ENCODE data around the gene ICE2.
A peak's percentile ranks its signal among the peaks of the same experiment; 100 is the strongest.

The ICE2 gene, protein sequence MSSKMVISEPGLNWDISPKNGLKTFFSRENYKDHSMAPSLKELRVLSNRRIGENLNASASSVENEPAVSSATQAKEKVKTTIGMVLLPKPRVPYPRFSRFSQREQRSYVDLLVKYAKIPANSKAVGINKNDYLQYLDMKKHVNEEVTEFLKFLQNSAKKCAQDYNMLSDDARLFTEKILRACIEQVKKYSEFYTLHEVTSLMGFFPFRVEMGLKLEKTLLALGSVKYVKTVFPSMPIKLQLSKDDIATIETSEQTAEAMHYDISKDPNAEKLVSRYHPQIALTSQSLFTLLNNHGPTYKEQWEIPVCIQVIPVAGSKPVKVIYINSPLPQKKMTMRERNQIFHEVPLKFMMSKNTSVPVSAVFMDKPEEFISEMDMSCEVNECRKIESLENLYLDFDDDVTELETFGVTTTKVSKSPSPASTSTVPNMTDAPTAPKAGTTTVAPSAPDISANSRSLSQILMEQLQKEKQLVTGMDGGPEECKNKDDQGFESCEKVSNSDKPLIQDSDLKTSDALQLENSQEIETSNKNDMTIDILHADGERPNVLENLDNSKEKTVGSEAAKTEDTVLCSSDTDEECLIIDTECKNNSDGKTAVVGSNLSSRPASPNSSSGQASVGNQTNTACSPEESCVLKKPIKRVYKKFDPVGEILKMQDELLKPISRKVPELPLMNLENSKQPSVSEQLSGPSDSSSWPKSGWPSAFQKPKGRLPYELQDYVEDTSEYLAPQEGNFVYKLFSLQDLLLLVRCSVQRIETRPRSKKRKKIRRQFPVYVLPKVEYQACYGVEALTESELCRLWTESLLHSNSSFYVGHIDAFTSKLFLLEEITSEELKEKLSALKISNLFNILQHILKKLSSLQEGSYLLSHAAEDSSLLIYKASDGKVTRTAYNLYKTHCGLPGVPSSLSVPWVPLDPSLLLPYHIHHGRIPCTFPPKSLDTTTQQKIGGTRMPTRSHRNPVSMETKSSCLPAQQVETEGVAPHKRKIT

GRCh38 chr15:60478566-60479360, at the start of gene ICE2:
Gene ICE2, minus strand, starts transcription at chr15:60479142. Its CDS starts 1,165 bp downstream, at chr15:60477977.
- peak; percentile 97 for DNase-seq

- DNase-seq, result no peak
Observed at GRCh38 chr15:60528530-60528929, 49.6 kb upstream of the ICE2 start.

DNA sequence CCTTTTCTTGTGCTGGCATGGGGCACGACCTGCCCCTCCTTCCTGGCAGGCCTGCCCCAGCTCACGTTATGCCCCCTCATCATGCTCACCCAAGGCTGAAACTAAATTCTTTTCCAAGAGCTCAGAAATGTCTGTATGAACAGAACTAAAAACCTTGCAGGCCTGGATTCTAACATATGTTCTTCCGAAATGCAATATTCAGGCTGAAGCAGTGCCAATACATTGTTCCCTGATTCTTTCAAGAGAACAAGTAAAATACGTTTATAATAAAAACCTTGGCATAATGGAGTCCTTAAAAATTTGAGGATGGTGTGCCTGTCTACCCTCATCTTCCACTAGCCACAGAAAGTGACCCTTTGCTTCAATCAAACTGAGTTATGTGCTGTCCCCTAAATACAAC, 48.5 kb upstream of the ICE2 start:
- DNase-seq, result no peak

DNA sequence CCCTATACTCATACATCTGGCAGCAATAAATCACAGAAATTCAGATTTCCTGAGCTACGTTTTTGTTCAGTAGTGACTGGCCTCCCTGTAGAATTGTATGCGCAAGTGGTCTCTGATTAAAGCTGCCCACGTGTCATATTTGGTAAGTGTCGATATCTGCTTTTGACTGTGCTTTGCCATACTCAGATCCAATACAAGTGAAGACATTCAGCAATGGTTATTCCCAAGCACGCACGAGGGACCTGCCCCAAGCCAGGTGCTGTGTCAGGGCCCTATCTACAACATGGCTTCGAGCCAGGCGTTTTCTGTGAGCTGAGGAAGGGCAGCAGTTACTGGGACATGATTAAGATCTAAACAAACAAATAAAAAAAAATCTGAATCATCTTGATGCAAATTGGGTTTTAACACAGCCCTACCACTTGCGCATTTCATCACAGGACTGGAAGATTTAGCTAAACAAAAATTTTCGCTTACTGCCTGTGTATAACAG, 47.2 kb upstream of the ICE2 start:
- DNase-seq, result peak; percentile 30

DNA sequence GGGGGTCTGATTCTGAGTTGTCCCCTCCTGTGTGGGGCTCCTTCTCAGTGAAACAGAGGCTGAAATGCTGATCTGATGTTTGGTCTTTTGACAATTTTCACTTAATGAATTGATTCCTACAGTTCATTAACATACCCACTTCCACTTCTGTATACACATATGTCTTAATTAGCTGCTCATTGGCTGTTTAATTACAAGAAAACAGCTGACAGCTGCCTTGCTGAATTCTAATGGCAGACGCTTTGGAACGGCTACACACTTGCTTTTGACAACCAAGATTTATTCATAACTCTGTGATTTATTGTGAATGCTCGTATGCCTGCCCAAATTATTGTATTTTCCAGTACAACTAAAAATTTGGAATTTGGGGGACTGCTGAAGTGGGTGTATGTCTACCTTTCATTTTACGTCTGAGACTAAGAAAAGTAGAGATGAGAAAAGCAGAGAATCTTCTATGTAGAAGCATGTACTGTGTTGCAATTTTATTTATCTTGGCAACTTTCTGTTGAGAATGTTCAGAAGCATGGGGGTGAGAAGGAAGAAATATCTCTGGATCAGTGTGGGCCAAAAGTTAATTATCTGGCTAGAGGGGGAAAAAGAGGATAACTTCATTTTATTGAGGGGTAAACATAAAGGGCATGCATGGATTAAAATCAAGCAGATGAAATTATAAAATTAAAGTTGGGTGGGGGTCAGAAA, 46.5 kb upstream of the ICE2 start:
- no peak for DNase-seq

- no peak for DNase-seq
Observed at GRCh38 chr15:60523056-60523455, 44.1 kb upstream of the ICE2 start.

DNA sequence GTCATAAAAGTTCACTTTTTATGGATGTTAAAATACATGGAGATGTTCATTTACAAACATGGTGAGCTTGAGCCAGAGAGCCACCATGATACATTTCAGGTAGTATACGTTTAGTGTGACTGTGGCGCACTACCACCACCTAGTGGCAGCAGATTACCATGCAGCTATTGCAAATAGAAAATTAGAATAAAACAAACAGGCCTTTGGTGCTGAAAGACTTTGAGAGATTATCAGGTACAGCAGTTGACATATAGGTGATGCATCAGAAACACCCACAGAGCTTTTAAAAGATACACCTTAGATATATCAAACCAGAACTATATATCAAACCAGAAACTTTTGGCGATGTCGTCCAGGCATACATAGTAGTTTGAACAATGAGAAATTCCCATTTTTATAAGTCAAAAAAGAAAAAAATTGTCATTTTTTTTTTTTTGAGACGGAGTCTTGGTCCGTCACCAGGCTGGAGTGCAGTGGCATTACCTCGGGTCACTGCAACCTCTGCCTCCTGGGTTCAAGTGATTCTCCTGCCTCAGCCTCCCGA, 42.0 kb upstream of the ICE2 start:
- peak; percentile 69 for DNase-seq

GRCh38 chr15:60520013-60520824, 41.3 kb upstream of the ICE2 start:
- no peak for DNase-seq

DNA sequence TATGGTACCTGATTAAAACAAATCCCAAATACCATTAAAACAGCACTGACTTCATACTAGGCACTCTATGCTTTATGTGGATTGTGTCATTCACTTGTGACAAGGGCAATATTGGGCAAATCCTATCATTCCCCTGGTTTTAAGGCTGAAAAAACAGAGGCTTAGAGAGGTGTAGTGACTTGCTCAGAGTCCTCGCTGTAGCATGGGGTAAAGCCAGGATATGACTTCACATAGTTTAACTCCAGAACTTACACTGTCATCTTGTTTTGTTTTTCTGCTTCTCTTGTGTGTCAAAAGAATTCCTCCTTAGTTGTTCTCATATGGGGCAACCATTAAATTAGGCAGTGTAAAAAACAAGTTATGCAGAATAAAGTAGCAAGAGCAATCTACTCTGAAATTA, 40.3 kb upstream of the ICE2 start:
- DNase-seq, result no peak

- DNase-seq, result no peak
Observed at GRCh38 chr15:60518511-60518910, 39.6 kb upstream of the ICE2 start.

DNA sequence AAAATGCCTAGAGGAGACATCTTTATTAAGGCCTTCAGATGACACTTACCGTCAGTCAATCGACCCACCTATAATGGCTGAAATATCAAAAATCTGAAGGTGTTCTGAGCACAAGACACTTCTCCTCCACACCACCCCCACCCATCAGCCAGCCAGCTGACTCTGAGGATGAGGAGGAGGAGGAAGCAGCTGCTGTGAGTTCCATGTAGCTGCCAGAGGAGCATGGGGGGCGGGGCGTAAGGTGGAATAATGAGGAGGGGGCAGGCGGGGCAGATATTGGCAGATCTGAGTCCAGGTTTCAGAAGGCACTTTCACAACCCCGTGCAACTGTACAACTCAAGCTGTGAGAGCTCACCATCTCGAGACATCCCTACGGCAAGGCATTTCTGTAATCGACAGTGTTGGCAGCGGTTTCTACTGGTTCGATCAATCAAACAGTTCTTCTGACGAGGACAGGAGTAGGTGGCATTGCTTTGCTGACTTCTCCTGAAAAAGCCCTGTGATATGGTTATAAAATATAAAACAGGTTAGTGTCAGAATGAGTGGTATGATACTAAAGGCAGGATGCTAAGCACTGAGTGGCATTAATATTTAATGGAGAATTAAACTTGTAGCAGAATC, 35.4 kb upstream of the ICE2 start:
- DNase-seq, result no peak

DNA sequence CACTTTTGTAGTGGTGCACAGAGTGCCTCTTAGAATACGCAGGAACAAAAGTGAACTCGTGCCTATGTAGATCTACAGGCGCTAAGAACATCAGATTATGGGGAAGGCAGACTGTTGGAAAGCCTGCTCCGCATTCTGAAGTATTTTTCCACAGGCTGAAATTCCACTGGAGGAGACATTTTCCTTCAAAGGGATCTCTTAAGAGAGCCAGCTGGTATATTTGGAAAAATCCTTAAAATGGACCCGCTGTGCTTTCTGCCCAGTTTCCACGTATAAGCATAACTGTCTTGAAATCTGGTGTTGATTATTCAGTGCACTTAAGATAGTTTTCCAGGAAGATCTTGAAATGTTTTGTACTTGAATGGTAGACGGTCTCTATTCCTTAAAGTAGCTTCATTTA, 34.7 kb upstream of the ICE2 start:
- no peak for DNase-seq

- DNase-seq, result no peak
Observed at GRCh38 chr15:60512937-60513336, 34.0 kb upstream of the ICE2 start.

GRCh38 chr15:60511351-60512031, 32.5 kb upstream of the ICE2 start:
- DNase-seq, result no peak

GRCh38 chr15:60510006-60510405, 31.1 kb upstream of the ICE2 start:
- DNase-seq, result no peak

DNA sequence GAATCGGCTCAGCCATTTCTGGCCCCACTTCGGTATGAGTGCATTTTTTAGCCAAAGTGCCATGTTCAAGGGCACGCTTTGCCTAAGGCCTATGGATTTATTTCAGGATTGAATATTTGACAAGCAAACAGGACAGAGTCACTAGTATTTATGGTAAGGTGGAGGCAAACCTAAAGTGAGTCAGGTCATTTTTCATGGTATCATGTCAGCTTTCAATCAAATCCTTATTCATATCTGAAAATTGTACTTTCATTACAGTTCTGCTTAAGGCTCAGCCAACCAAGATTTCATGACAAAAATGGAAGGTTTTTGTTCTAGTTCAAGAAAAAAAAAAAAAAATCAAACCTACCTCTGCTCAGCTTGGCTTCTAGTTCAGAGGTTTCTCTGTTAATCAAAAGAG, 30.5 kb upstream of the ICE2 start:
- DNase-seq, result no peak

DNA sequence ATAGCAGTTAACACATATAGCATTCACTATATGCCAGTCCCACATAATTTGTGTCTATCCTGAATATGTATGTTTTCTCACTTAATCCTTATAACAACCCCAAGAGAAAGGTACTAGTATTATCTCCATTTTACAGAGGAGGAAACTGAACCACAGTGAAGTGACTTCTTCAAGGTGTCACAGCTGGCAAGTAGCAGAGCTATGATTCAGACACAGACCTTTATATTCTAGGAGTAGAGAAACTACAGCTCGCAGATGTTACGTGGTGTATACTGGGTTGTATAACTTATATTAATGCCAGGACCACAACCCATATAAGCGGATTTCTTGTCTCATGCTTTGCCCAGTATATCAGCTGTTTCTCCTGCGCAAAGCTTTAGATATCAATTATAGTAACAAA, 29.5 kb upstream of the ICE2 start:
- no peak for DNase-seq

- peak; percentile 63 for DNase-seq
Observed at GRCh38 chr15:60507596-60508424, 28.9 kb upstream of the ICE2 start.

- no peak for DNase-seq
Observed at GRCh38 chr15:60496853-60497252, 17.9 kb upstream of the ICE2 start.

Data from CD4-positive, alpha-beta T cell treated with Interleukin-15 for 1 hour (primary cell).